ENCODE measurements around the gene SNTB2.
"Not testable (repeated sequence)": the region's sequence is repeated elsewhere in the genome, so short reads cannot be mapped to it uniquely, and the experiment has no call there.

The SNTB2 gene

GRCh38 chr16:69285240-69285639, 98.3 kb downstream of the SNTB2 start:
- no peak for DNase-seq

GRCh38 chr16:69286941-69287713, 100.2 kb downstream of the SNTB2 start:
- DNase-seq = peak in 3 of 51 donors; percentile 7 to 40 (median 39)

GRCh38 chr16:69291657-69292056, 104.7 kb downstream of the SNTB2 start:
- DNase-seq = not testable (repeated sequence)

GRCh38 chr16:69293401-69293800, 106.4 kb downstream of the SNTB2 start:
- DNase-seq = no peak

- no peak for DNase-seq
Measured at GRCh38 chr16:69294051-69294450, 107.1 kb downstream of the SNTB2 start.

- DNase-seq = not testable (repeated sequence)
Measured at GRCh38 chr16:69296771-69297170, 109.8 kb downstream of the SNTB2 start.

- no peak for DNase-seq
Measured at GRCh38 chr16:69298261-69298660, 111.3 kb downstream of the SNTB2 start.

GRCh38 chr16:69301187-69301586, 114.2 kb downstream of the SNTB2 start:
- DNase-seq = no peak

- DNase-seq = no peak
Measured at GRCh38 chr16:69301861-69302260, 114.9 kb downstream of the SNTB2 start.

GRCh38 chr16:69302301-69302700, 115.3 kb downstream of the SNTB2 start:
- no peak for DNase-seq

GRCh38 chr16:69306031-69306430, 119.1 kb downstream of the SNTB2 start:
- DNase-seq = no peak

- DNase-seq = no peak
Measured at GRCh38 chr16:69307091-69307490, 120.1 kb downstream of the SNTB2 start.

- no peak for DNase-seq
Measured at GRCh38 chr16:69307856-69308255, 120.9 kb downstream of the SNTB2 start.

- peak in 38 of 51 donors; percentile 7 to 83 (median 54) for DNase-seq
Measured at GRCh38 chr16:69309316-69309715, 122.4 kb downstream of the SNTB2 start.

GRCh38 chr16:69310653-69311532, 123.9 kb downstream of the SNTB2 start, which contains the start of gene VPS4A:
VPS4A (plus strand) TSS chr16:69311350; CDS start chr16:69311512, 162 bp downstream.
- peak; percentile 60 to 98 (median 95) for DNase-seq

- peak in 3 of 51 donors; percentile 40 to 46 (median 41) for DNase-seq
Measured at GRCh38 chr16:69311533-69312387, 124.8 kb downstream of the SNTB2 start.

GRCh38 chr16:69313469-69313868, 126.5 kb downstream of the SNTB2 start:
- DNase-seq = no peak

- DNase-seq = peak in 1 of 51 donors; percentile 28
Measured at GRCh38 chr16:69314534-69314933, 127.6 kb downstream of the SNTB2 start.

- no peak for DNase-seq
Measured at GRCh38 chr16:69315486-69316311, 128.7 kb downstream of the SNTB2 start.

- no peak for DNase-seq
Measured at GRCh38 chr16:69316595-69317034, 129.7 kb downstream of the SNTB2 start.
